ENCODE measurements around the gene CATSPERB. TPM values are rescaled to one million over a fixed set of nuclear protein-coding genes. Genes with fewer than 3 reads are reported as not detected.

The CATSPERB gene
- total RNA-seq, 1 donor from 2014 or later: 5.6 TPM

- no peak overlapping the region for H3K4me3 Mint-ChIP-seq (ENCODE audit: low read depth)
- H3K9me3 Mint-ChIP-seq (ENCODE audit: low read depth): no peaks in the 10 kb centered on the region
- H3K36me3 Mint-ChIP-seq (ENCODE audit: insufficient read depth): no peaks in the 10 kb centered on the region
- H3K27me3 Mint-ChIP-seq: no peaks in the 10 kb centered on the region
- H3K27ac Mint-ChIP-seq: no peak overlapping the region
- TF ChIP-seq CTCF (IDR thresholded peaks at IDR 0.05; ENCODE audit: unreplicated experiment): no peak
- DNase-seq (ENCODE audit: low spot score, unreplicated experiment): no peak
- peaks cover 6% of the 10 kb centered on the region for H3K4me1 Mint-ChIP-seq (ENCODE audit: low read depth)
Measured at GRCh38 chr14:91752961-91753360, 21.1 kb upstream of the CATSPERB start.

GRCh38 chr14:91751719-91752118 is 19.8 kb upstream of the CATSPERB start:
- peaks cover 6% of the 10 kb centered on the region for H3K4me1 Mint-ChIP-seq (ENCODE audit: low read depth)
- no peak for DNase-seq (ENCODE audit: low spot score, unreplicated experiment)
- TF ChIP-seq CTCF (IDR thresholded peaks at IDR 0.05; ENCODE audit: unreplicated experiment): no peak
- no peaks in the 10 kb centered on the region for H3K36me3 Mint-ChIP-seq (ENCODE audit: insufficient read depth)
- no peaks in the 10 kb centered on the region for H3K9me3 Mint-ChIP-seq (ENCODE audit: low read depth)
- H3K27ac Mint-ChIP-seq: no peak overlapping the region
- H3K27me3 Mint-ChIP-seq: no peaks in the 10 kb centered on the region
- no peak overlapping the region for H3K4me3 Mint-ChIP-seq (ENCODE audit: low read depth)

- H3K27ac Mint-ChIP-seq: no peak overlapping the region
- TF ChIP-seq CTCF (IDR thresholded peaks at IDR 0.05; ENCODE audit: unreplicated experiment): no peak
- no peak for DNase-seq (ENCODE audit: low spot score, unreplicated experiment)
- peaks cover 4% of the 10 kb centered on the region for H3K4me1 Mint-ChIP-seq (ENCODE audit: low read depth)
- H3K4me3 Mint-ChIP-seq (ENCODE audit: low read depth): no peak overlapping the region
- H3K9me3 Mint-ChIP-seq (ENCODE audit: low read depth): no peaks in the 10 kb centered on the region
- no peaks in the 10 kb centered on the region for H3K27me3 Mint-ChIP-seq
- H3K36me3 Mint-ChIP-seq (ENCODE audit: insufficient read depth): no peaks in the 10 kb centered on the region
Measured at GRCh38 chr14:91750634-91751198, 18.8 kb upstream of the CATSPERB start.

GRCh38 chr14:91749868-91750267 is 18.0 kb upstream of the CATSPERB start:
- no peaks in the 10 kb centered on the region for H3K36me3 Mint-ChIP-seq (ENCODE audit: insufficient read depth)
- H3K4me3 Mint-ChIP-seq (ENCODE audit: low read depth): no peak overlapping the region
- H3K9me3 Mint-ChIP-seq (ENCODE audit: low read depth): no peaks in the 10 kb centered on the region
- H3K27me3 Mint-ChIP-seq: no peaks in the 10 kb centered on the region
- peaks cover 4% of the 10 kb centered on the region for H3K4me1 Mint-ChIP-seq (ENCODE audit: low read depth)
- no peak for TF ChIP-seq CTCF (IDR thresholded peaks at IDR 0.05; ENCODE audit: unreplicated experiment)
- H3K27ac Mint-ChIP-seq: no peak overlapping the region
- no peak for DNase-seq (ENCODE audit: low spot score, unreplicated experiment)

GRCh38 chr14:91748049-91748448 is 16.2 kb upstream of the CATSPERB start:
- H3K36me3 Mint-ChIP-seq (ENCODE audit: insufficient read depth): no peaks in the 10 kb centered on the region
- H3K9me3 Mint-ChIP-seq (ENCODE audit: low read depth): no peaks in the 10 kb centered on the region
- DNase-seq (ENCODE audit: low spot score, unreplicated experiment): no peak
- no peak overlapping the region for H3K4me3 Mint-ChIP-seq (ENCODE audit: low read depth)
- peaks cover under 1% of the 10 kb centered on the region for H3K4me1 Mint-ChIP-seq (ENCODE audit: low read depth)
- no peak for TF ChIP-seq CTCF (IDR thresholded peaks at IDR 0.05; ENCODE audit: unreplicated experiment)
- H3K27ac Mint-ChIP-seq: no peak overlapping the region
- no peaks in the 10 kb centered on the region for H3K27me3 Mint-ChIP-seq
